NCI-H345 (cell line): ENCODE measurements around the gene CRY2.

Experiments
- DNase-seq: peaks from one replicate; lab custom pipeline; 2025; lab: John Stamatoyannopoulos, UW

The CRY2 gene

GRCh38 chr11:45848654-45849081 lies 1.4 kb downstream of the CRY2 start:
- DNase-seq, result no peak

- no peak for DNase-seq
These were observed 3.2 kb downstream of the CRY2 start for GRCh38 chr11:45850446-45850845.

DNA sequence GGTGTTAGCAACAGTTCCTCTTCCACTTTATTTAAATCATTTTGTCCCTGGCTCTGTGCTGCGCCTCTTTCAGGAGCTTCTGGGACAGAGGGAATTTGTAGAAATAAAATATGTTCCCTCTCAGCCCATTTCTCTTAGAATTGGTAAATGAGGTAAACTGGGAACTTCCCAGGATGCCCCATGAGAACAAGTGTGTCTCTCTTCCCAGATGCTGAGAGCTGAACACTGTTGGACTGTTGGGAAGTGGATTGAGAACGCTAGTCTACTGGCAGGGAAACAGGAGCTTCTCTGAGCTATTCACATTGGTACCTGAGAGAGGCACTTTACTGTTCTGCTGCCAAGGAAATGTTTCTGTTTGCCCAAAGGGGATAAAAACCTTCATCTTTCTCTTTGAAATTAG lies 4.0 kb downstream of the CRY2 start:
- DNase-seq, result no peak

- no peak for DNase-seq
These were observed 4.9 kb downstream of the CRY2 start for GRCh38 chr11:45852018-45852711.

DNA sequence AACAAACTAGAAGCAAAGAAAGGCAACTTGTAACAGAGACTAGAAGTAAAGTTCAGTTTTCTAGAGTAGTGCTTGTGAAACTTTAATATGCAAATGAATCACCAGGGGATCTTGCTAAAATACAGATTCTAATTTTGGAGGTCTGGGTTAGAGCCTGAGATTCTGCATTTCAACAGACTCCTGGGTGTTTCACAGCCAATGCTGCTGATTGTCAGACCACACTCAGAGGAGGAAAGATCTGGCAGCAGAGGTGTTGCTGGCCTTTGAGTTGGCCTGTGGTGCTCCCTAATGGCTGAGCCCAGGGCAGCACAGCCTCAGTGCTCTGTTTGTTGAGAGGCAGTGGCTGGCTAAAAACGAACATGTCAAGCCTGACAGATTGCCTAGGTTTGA lies 5.4 kb downstream of the CRY2 start:
- no peak for DNase-seq

DNA sequence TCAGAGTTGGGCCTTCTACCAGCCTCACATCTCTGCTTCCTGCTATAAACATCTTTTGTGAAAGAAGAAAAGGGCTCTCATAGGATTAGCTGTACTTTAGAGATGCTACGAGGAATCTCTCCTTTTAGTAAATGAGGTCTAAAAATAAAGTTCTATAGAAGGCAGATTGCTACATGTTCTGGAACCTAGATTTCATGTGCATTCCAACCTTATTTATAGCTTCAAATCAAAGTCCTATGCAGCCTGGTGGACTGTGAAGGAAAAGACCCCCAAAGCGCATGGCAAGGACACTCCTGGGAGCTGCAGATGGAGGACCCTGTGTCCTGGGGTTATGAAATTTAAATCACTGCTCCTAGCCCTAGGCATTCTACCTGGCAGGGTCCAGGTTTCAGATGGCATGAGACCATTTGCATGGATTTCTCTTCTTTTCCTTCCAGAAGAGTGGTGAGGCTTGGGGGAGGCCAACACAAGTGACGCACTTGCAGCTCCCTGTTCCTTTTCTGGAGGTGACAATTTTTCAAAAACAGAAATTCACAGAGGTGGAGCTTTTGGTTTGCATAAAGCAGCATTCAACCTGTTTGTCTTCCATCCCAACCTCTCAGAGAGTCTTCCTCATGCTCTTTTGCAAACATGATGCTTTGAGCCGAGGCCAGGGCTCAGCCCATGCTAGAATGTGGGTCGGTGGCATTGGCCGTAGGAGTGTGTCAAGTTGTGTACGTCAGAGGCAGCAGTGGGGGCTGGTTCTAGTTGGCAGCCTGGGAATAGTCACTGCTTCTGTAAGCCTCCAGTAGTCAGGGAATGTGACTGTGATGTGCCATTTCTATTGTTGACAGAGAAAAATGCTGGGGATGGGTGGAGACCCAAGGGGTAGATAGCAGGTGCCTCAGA lies 6.3 kb downstream of the CRY2 start:
- DNase-seq, result no peak

DNA sequence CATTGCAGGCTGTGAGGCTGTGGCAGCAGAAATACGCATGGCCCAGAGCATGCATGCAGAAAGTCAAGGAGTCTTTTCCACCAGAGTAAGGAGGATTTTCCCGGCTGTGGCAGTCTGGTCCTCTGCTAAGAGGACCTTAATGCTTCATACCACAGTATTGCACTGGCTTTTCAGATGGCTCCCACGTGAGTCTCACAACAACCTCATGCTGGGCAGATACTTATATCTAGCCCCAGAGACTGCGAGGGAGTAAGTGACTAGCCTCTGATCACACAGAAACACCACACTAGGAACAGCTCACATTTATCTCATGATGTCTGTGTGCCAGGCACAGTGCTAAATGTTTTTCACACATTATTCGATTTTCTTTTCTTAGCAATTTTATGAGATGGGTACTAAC lies 8.0 kb downstream of the CRY2 start:
- no peak for DNase-seq

DNA sequence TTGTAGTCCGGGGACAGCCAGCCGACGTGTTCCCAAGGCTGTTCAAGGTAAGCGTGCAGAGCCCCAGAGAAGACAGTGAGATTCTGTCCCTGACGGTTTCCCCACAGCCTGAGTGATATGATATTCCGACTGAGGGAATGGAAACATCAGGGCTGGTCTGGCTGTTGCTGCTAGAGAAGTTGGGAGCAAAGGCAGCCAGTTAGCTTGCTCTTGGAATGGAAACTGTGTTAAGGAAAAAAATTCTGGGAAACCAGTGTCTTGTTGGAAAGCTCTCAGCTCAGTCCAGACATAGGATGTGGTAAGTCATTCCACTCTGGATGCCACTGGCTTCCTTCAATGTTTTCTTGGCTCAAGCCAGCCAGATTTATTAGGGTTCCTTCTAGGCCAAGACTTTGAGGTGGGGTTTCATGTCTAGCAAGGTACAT lies 8.8 kb downstream of the CRY2 start:
- DNase-seq, result no peak

DNA sequence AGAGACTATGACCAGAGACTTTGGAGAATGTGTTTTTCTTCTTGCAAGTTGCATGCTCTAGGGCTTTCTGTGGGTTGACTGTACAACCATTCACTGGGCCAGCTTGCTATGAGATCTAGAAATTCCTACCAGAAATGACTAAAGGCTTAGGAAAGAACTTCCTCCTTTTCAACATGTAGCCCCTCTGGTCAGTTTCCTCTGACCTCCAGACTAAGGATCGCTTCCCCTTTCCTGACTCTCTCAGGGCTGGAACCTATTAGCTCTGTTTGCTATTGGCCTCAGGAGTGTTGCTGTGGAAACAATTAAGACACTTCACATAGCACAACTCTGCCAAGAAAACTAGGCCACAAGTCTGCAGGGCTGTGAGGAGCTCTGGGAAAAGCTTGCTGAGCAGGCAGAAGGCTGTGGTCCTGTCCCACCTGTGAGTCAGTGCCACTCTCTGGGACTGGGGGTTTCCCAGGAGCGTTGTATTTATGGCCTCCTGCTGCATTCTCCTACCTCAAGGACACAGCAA lies 10.7 kb downstream of the CRY2 start:
- no peak for DNase-seq

- DNase-seq, result no peak
These were observed 11.6 kb downstream of the CRY2 start for GRCh38 chr11:45858751-45859398.

DNA sequence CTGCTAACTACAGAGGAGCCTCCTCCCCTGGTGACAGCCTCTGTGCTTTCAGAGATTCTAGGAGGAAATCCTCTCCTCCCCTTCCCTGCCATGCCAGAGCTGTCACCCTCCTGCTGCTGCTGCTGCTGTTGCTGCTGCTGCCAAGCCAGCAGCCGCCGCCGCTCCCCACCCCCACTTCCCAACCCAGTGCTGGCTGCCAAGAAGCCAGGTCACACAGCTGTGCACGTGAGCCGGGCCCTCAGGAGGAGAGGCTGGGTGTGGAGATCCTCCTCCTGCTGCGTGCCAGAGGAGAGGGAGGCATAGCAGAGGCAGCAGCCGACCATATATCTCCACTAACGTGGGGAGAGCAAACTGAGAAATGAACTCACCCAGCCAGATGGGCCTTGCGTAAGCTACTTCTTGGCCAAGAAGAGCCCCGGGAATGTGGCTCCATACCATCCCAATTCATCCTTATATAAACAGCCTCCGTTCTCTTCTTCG lies 12.4 kb downstream of the CRY2 start:
- no peak for DNase-seq

DNA sequence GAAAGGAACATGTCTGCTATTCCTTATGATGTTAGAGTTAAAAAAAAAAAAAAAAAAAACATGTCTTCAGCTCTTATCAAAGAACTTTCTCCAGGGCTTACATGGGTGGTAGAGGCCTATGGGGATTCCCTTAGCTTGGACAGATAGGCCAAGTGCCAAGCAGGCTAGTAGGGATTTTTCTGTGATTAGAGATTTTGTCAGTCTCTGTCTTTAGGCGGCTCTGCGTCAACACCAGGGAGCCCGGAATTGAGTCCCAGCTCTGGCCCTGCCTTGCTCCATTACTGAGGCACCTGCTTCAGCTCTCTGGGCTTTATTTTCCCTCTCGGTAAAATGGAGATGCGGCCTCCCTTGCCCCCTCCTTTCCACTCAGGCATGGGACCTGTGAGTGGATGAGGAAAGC lies 13.1 kb downstream of the CRY2 start:
- DNase-seq, result no peak

DNA sequence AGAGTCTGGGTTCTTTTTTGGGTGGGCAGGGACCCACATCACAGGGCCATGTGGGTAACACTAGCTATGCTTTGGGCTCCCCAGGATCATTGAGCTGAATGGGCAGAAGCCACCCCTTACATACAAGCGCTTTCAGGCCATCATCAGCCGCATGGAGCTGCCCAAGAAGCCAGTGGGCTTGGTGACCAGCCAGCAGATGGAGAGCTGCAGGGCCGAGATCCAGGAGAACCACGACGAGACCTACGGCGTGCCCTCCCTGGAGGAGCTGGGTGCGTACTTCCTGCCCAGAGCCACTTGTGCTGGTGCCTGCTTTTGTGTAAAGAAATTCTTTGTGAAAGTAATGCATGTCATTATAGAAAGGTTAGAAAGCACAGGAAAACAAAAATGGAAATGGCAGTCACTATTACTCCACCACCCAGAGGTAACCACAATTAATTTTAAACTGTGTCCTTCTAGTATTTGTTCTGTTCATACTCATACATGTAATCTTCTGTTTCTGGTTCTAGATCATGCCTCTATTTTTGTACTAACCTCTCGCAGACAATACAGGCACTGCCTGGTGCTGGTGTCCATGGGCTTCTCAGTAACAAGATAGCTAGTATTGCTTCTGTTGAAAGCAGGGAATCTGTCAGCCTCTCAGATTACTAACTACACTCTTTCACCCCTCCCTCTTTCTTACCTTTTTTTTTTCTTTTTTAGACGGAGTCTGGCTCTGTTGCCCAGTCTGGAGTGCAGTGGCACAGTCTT lies 13.7 kb downstream of the CRY2 start:
- DNase-seq, result no peak

- no peak for DNase-seq
These were observed 16.8 kb downstream of the CRY2 start for GRCh38 chr11:45864041-45864440.

GRCh38 chr11:45869551-45869950 lies 22.3 kb downstream of the CRY2 start:
- no peak for DNase-seq

GRCh38 chr11:45870706-45871105 lies 23.4 kb downstream of the CRY2 start:
- no peak for DNase-seq

DNA sequence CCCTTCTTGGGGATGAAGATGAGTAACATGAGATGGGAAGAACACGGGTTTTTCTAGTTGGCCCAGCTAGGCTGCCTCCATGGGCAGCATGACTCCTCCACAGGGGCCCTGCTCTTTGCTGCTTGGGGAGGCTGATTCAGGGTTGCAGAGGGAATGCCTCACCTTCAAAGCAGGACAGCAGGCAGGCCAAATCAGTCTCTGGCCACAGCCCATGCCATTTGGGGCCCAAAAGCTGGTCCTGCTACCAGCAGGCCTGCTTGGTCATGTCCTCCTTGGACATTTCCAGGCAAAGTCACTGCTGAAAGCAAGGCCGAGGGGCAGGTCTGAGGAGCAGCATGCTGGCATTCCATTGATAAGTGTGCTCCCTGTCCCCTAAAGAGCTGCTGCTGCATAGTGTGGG lies 24.4 kb downstream of the CRY2 start:
- no peak for DNase-seq

GRCh38 chr11:45872651-45873356 lies 25.5 kb downstream of the CRY2 start:
- peak; percentile 45 for DNase-seq

GRCh38 chr11:45876401-45876800 lies 29.1 kb downstream of the CRY2 start:
- DNase-seq, result no peak

DNA sequence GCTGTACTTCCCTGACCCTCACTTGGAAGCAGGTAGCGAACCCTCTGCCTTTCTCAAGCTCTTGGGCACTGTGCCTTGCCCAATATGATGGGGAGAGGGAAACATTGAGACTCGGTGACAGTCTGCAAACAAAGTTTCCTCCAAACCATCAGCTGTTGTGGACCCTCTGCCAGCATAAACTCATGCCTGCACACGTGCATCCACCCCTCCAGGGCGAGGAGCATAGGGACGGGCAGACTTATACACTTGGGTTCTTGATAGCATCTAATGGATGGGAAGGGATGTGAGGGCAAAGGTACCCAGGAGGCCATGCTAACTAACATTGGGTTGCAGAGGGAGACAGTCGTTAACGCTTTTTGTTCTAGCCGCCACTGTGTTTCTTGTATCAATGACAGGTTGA lies 29.9 kb downstream of the CRY2 start:
- DNase-seq, result no peak

GRCh38 chr11:45877845-45878244 lies 30.6 kb downstream of the CRY2 start:
- no peak for DNase-seq
